Mesendoderm (in vitro differentiated cells): ENCODE measurements around the gene HNRNPUL1.

Experiments used
- DNase-seq: peaks from one replicate; pipeline ENCODE4 v3.0.0; 2013
- H2AK5ac ChIP-seq: 2 replicates; pipeline ENCODE4 v1.6.1; 2013; ENCODE audit warnings: low read length, inconsistent platforms
- H2BK120ac ChIP-seq: 2 replicates; pipeline ENCODE4 v1.6.1; 2013; ENCODE audit warnings: low read depth, mild to moderate bottlenecking, low read length, moderate library complexity, mixed read lengths
- H2BK15ac ChIP-seq: replicated peaks from 2 replicates; pipeline ENCODE4 v1.6.1; 2013; ENCODE audit warnings: low read depth, mild to moderate bottlenecking, moderate library complexity
- H2BK5ac ChIP-seq: 2 replicates; pipeline ENCODE4 v1.6.1; 2013; ENCODE audit warnings: low read length, inconsistent platforms
- H3K18ac ChIP-seq: 2 replicates; pipeline ENCODE4 v1.6.1; 2013; ENCODE audit warnings: mild to moderate bottlenecking, low read length, mixed read lengths
- H3K23ac ChIP-seq: one replicate; pipeline ENCODE4 v1.6.1; 2013; ENCODE audit warnings: low read length
- H3K27ac ChIP-seq: 2 replicates; pipeline ENCODE4 v1.5.1; 2013; ENCODE audit warnings: low read depth, mild to moderate bottlenecking, inconsistent platforms, low read length, moderate library complexity
- H3K27me3 ChIP-seq: 2 replicates; pipeline ENCODE4 v1.6.1; 2013; ENCODE audit warnings: low read length, control low read depth, mild to moderate bottlenecking, inconsistent platforms; ENCODE audit not compliant: insufficient read depth, poor library complexity
- H3K36me3 ChIP-seq: 2 replicates; pipeline ENCODE4 v1.6.1; 2013; ENCODE audit warnings: low read length, inconsistent platforms; ENCODE audit not compliant: control insufficient read depth, insufficient read depth
- H3K4ac ChIP-seq: one replicate; pipeline ENCODE4 v1.6.1; 2013; ENCODE audit warnings: low read depth, mild to moderate bottlenecking, low read length, moderate library complexity
- H3K4me1 ChIP-seq: 2 replicates; pipeline ENCODE4 v1.6.1; 2013; ENCODE audit warnings: low read depth, low read length, inconsistent platforms; ENCODE audit not compliant: control insufficient read depth
- H3K4me2 ChIP-seq: 2 replicates; pipeline ENCODE4 v1.6.1; 2013; ENCODE audit warnings: low read length
- H3K4me3 ChIP-seq: 2 replicates; pipeline ENCODE4 v1.5.1; 2013; ENCODE audit warnings: mild to moderate bottlenecking, low read length
- H3K56ac ChIP-seq: one replicate; pipeline ENCODE4 v1.6.1; 2013; ENCODE audit warnings: low read length
- H3K79me1 ChIP-seq: 2 replicates; pipeline ENCODE4 v1.6.1; 2013; ENCODE audit warnings: low read length, inconsistent platforms
- H3K79me2 ChIP-seq: 2 replicates; pipeline ENCODE4 v1.6.1; 2013; ENCODE audit warnings: mild to moderate bottlenecking, low read length; ENCODE audit not compliant: control insufficient read depth, insufficient read depth
- H3K9ac ChIP-seq: 2 replicates; pipeline ENCODE4 v1.6.1; 2013; ENCODE audit warnings: low read length, inconsistent platforms
- H4K5ac ChIP-seq: one replicate; pipeline ENCODE4 v1.6.1; 2013; ENCODE audit warnings: low read length
- H4K8ac ChIP-seq: one replicate; pipeline ENCODE4 v1.6.1; 2013; ENCODE audit warnings: low read depth, mild to moderate bottlenecking, control low read depth, low read length, moderate library complexity
- WGBS: extraction: QIAGEN DNeasy Blood & Tissue Kit; methylation state at CpG from one replicate; pipeline ENCODE4 v1.1.7; 2013; ENCODE audit warnings: low lambda C conversion rate, missing lambda C conversion rate; ENCODE audit not compliant: insufficient coverage; ENCODE audit errors: extremely low coverage; 5-methylcytosine and 5-hydroxymethylcytosine counted together

Gene HNRNPUL1

DNA sequence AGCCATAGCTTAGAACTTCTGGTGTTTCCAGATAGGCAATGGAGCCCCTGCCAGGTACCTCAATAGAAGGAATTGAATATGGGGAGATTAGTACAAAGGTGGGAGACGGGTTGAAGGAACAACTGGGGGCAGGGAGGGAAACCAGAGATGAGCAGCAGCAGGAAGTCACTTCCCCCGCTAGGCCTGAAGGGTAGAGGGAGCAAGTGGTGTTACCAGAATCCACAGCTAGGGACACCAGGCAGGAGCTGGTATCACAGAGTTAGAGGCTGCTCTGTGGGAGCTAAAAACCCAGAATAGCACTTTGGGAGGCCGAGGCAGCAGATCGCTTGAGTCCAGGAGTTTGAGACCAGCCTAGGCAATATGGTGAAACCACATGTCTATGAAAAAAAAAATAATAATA is 15.3 kb upstream of the HNRNPUL1 start:
- H3K23ac ChIP-seq: no peak overlapping the region
- H3K79me1 ChIP-seq: no peaks in the 10 kb centered on the region
- H4K5ac ChIP-seq: no peak overlapping the region
- H2BK120ac ChIP-seq: no peak overlapping the region
- H3K4me2 ChIP-seq: no peak overlapping the region
- H3K4ac ChIP-seq: no peak overlapping the region
- no peak overlapping the region for H2BK15ac ChIP-seq
- H2BK5ac ChIP-seq: no peak overlapping the region
- no peaks in the 10 kb centered on the region for H3K79me2 ChIP-seq
- no peak overlapping the region for H3K9ac ChIP-seq
- H3K27me3 ChIP-seq: no peaks in the 10 kb centered on the region
- no peak overlapping the region for H3K56ac ChIP-seq
- no peak overlapping the region for H4K8ac ChIP-seq
- no peak overlapping the region for H3K18ac ChIP-seq
- DNase-seq: peak; percentile 67
- no peaks in the 10 kb centered on the region for H3K4me1 ChIP-seq
- WGBS: no CpG with 5 or more reads among the region's 4 CpGs
- no peak overlapping the region for H3K27ac ChIP-seq
- peaks cover 2% of the 10 kb centered on the region for H3K36me3 ChIP-seq
- H3K4me3 ChIP-seq: no peak overlapping the region
- no peak overlapping the region for H2AK5ac ChIP-seq

DNA sequence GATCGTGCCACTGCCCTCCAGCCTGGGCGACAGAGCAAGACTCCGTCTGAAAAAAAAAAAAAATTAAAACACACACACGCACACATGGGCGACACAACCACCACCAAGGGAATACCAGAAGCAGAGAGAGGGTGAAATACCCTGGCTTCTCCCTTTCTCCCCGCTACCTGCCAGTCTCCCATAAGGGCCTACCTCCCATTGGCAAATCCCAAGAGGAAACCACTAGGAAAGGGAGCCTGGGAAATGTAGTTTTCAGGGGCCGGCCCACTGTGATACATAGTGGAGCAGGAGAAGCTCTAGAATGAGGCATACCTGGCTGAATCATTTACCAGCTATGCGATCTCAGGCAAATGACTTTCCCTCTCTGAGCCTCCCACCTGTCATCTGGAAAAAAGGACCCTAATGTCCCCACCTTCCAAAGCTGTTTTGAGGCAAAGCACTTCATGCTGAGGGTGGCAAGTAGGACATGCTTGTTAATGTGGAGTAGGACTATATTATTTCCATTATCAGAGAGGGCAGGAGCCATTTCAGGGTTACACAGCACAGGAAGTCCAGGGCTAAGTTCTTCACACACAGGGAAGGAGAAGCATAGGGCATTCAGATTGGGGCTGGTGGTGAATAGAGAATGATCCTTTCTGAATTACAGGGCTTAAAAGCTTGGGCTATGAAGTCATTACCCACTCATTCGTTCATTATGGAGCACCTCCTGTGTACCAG is 14.3 kb upstream of the HNRNPUL1 start:
- Histone ChIP-seq H2BK120ac (no peak overlapping the region), H3K4me1 (no peaks in the 10 kb centered on the region), H3K4me2 (no peak overlapping the region), H3K23ac (no peak overlapping the region), H3K27me3 (no peaks in the 10 kb centered on the region), H3K79me2 (no peaks in the 10 kb centered on the region), H2BK15ac (no peak overlapping the region), H3K27ac (no peak overlapping the region), H3K9ac (no peak overlapping the region), H2BK5ac (no peak overlapping the region), H4K5ac (no peak overlapping the region), H3K36me3 (peaks cover 2% of the 10 kb centered on the region), H3K4ac (no peak overlapping the region), H4K8ac (no peak overlapping the region), H2AK5ac (no peak overlapping the region), H3K4me3 (no peak overlapping the region), H3K79me1 (no peaks in the 10 kb centered on the region), H3K18ac (no peak overlapping the region), H3K56ac (no peak overlapping the region)
- DNase-seq: peak; percentile 55
- WGBS: no CpG with 5 or more reads among the region's 9 CpGs

DNA sequence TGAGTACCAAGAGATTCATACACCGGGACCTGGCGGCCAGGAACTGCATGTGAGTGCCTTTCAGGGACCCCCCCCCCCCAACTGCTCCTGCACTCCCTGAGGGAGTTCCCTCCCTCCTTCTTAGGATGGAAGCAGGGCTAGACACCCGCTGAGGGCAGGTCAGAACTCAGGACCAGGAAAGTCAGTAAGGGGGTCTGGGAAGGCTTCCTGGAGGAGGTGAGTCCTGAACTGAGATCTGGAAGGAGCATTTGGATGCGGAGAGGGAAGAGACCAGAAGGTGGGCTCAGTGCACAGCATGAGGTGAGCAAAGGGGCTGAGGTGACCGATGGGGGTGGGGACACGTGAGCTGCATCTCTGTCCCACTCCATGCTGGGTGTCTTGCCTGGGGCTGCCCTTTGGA is 10.5 kb upstream of the HNRNPUL1 start:
- Histone ChIP-seq H3K36me3 (peaks cover 2% of the 10 kb centered on the region), H2AK5ac (no peak overlapping the region), H3K27ac (no peak overlapping the region), H3K9ac (no peak overlapping the region), H3K79me2 (no peaks in the 10 kb centered on the region), H2BK120ac (no peak overlapping the region), H2BK5ac (no peak overlapping the region), H3K18ac (no peak overlapping the region), H3K4me3 (no peak overlapping the region), H4K8ac (no peak overlapping the region), H3K4me1 (no peaks in the 10 kb centered on the region), H3K56ac (no peak overlapping the region), H4K5ac (no peak overlapping the region), H2BK15ac (no peak overlapping the region), H3K4me2 (no peak overlapping the region), H3K4ac (no peak overlapping the region), H3K79me1 (no peaks in the 10 kb centered on the region), H3K27me3 (no peaks in the 10 kb centered on the region), H3K23ac (no peak overlapping the region)
- no CpG with 5 or more reads among the region's 6 CpGs for WGBS
- DNase-seq: no peak

DNA sequence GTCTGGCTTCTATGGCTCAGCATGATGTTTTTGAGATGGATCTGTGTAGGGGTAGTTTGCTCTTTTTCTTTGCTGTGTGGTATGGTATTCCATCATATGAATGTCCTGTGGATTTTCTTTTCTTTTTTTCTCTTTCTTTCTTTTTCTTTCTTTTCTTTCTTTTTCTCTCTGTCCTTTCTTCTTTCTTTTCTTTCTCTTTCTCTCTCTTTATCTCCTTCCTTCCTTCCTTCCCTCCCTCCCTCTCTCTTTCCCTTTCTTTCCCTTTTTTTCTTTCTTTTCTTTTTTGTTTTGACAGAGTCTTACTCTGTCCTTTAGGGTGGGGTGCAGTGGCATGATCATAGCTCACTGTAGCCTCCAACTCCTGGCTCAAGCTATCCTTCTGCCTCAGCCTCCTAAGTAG is 9.0 kb upstream of the HNRNPUL1 start:
- Histone ChIP-seq H3K9ac (no peak overlapping the region), H3K27ac (no peak overlapping the region), H2BK5ac (no peak overlapping the region), H3K27me3 (no peaks in the 10 kb centered on the region), H3K79me1 (no peaks in the 10 kb centered on the region), H2AK5ac (no peak overlapping the region), H3K36me3 (peaks cover 2% of the 10 kb centered on the region), H3K56ac (no peak overlapping the region), H3K18ac (no peak overlapping the region), H3K4me2 (no peak overlapping the region), H4K5ac (no peak overlapping the region), H2BK120ac (no peak overlapping the region), H2BK15ac (no peak overlapping the region), H3K23ac (no peak overlapping the region), H3K4me3 (no peak overlapping the region), H4K8ac (no peak overlapping the region), H3K4ac (no peak overlapping the region), H3K79me2 (no peaks in the 10 kb centered on the region), H3K4me1 (no peaks in the 10 kb centered on the region)
- DNase-seq: no peak

DNA sequence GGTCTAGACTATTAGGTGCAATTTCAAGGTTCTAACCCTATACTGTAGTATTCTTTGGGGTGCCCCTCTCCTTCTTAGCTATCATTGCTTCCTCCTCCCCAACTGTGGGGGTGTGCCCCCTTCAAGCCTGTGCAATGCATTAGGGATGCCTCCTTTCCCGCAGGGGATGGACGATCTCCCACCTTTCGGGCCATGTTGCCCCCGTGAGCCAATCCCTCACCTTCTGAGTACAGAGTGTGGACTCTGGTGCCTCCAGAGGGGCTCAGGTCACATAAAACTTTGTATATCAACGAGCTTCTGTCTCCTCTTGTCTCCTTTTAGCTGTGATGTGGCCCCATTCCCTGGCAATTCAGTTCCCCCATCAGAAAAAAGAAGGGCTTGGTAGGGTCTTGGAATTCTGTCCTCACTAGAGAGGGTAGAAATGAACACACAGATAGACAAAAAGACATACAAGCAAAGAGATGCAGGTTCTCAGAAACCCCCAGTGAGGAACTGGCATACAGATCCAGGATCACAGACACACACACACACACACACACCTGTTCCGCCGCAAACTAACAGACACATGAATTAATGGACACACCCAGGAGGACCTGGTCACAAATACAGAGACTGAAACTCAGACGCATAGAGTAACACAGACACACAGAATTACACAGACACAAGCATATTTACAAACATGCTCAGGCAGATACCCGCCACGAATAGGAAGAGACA is 2.5 kb upstream of the HNRNPUL1 start:
- peaks cover 24% of the 10 kb centered on the region for H3K79me2 ChIP-seq
- DNase-seq: no peak
- no peak overlapping the region for H3K4me3 ChIP-seq
- no peak overlapping the region for H2BK5ac ChIP-seq
- H3K56ac ChIP-seq: peak overlapping the region; percentile 90
- H4K5ac ChIP-seq: no peak overlapping the region
- no peak overlapping the region for H3K18ac ChIP-seq
- no peak overlapping the region for H2BK15ac ChIP-seq
- H3K9ac ChIP-seq: peak overlapping the region; percentile 69
- H2AK5ac ChIP-seq: no peak overlapping the region
- no peaks in the 10 kb centered on the region for H3K79me1 ChIP-seq
- H3K4me2 ChIP-seq: peak overlapping the region; percentile 58
- peaks cover 1% of the 10 kb centered on the region for H3K4me1 ChIP-seq
- H3K36me3 ChIP-seq: peaks cover 2% of the 10 kb centered on the region
- H3K27me3 ChIP-seq: no peaks in the 10 kb centered on the region
- no peak overlapping the region for H4K8ac ChIP-seq
- H3K4ac ChIP-seq: no peak overlapping the region
- H3K23ac ChIP-seq: no peak overlapping the region
- H2BK120ac ChIP-seq: no peak overlapping the region
- no peak overlapping the region for H3K27ac ChIP-seq
- whole genome bisulfite sequencing: no CpG with 5 or more reads among the region's 10 CpGs
